Thymus (tissue), 11 donors: ENCODE data around the gene TCEAL8. TPM values are rescaled to one million over a fixed set of nuclear protein-coding genes. Genes with fewer than 3 reads are reported as not detected.
A peak's percentile ranks its signal among the peaks of the same experiment; 100 is the strongest.

ENCODE experiments used
- DNase-seq, 9 donors: peaks; one replicate each; pipeline ENCODE4 v3.0.0-alpha.2; 2013; ENCODE audit warnings: low spot score in 9 of 9, low read depth in 6 of 9, missing footprints in 1 of 9
- H3K27ac ChIP-seq, 2 donors: one replicate each; pipeline ENCODE4 v1.5.1; 2013; ENCODE audit warnings: control low read depth in 1 of 2, low read depth in 1 of 2, low read length in 1 of 2, mild to moderate bottlenecking in 1 of 2, moderate library complexity in 1 of 2
- H3K27me3 ChIP-seq, 2 donors: one replicate each; pipeline ENCODE4 v1.5.1; 2013; ENCODE audit warnings: low read length in 1 of 2; ENCODE audit not compliant: control insufficient read depth in 2 of 2, insufficient read depth in 1 of 2
- H3K36me3 ChIP-seq, 2 donors: one replicate each; pipeline ENCODE4 v1.5.1; 2013; ENCODE audit warnings: low read length in 1 of 2, mild to moderate bottlenecking in 1 of 2, moderate library complexity in 1 of 2; ENCODE audit not compliant: control insufficient read depth in 2 of 2, insufficient read depth in 2 of 2
- H3K4me1 ChIP-seq, 2 donors: one replicate each; pipeline ENCODE4 v1.5.1; 2013; ENCODE audit warnings: low read length in 2 of 2; ENCODE audit not compliant: control insufficient read depth in 2 of 2, insufficient read depth in 2 of 2
- H3K4me3 ChIP-seq, 2 donors: one replicate each; pipeline ENCODE4 v1.5.1; 2013; ENCODE audit warnings: low read length in 2 of 2, control low read depth in 1 of 2, mild to moderate bottlenecking in 1 of 2
- H3K9me3 ChIP-seq, 2 donors: one replicate each; pipeline ENCODE4 v1.5.1; 2013; ENCODE audit warnings: low read length in 1 of 2, mild to moderate bottlenecking in 1 of 2; ENCODE audit not compliant: control insufficient read depth in 2 of 2, insufficient read depth in 1 of 2
- WGBS: extraction: QIAGEN DNeasy Blood & Tissue Kit; methylation state at CpG from one replicate; pipeline ENCODE4 v1.1.7; 2013; 5-methylcytosine and 5-hydroxymethylcytosine counted together
- polyA plus RNA-seq: library from polyadenylated mRNA; stranded (reverse); fragments of 200-250 nt; gene quantifications from one replicate; pipeline ENCODE4 v1.2.3, GENCODE V29; 2013
- total RNA-seq: library from RNA; stranded (reverse); fragments of 120-200 nt; gene quantifications from one replicate; pipeline ENCODE4 v1.2.4, GENCODE V29; 2013
- donor health status: healthy.

The TCEAL8 gene
- total and polyA plus RNA-seq, 2 donors: 90.6 to 116 TPM

- no peak overlapping the region for H3K4me3 ChIP-seq
- H3K9me3 ChIP-seq: no peaks in the 10 kb centered on the region
- DNase-seq: no peak
- no peak overlapping the region for H3K27ac ChIP-seq
- no peaks in the 10 kb centered on the region for H3K27me3 ChIP-seq
- H3K4me1 ChIP-seq: peaks cover 0 to 6% of the 10 kb centered on the region in 2 donors
- H3K36me3 ChIP-seq: peaks cover 0 to 4% of the 10 kb centered on the region in 2 donors
Observed at GRCh38 chrX:103258275-103258674, 3.3 kb upstream of the TCEAL8 start.

GRCh38 chrX:103256651-103257050, 1.7 kb upstream of the TCEAL8 start:
- Histone ChIP-seq H3K4me1 (peaks cover 0 to 6% of the 10 kb centered on the region in 2 donors), H3K36me3 (peaks cover 2 to 4% of the 10 kb centered on the region in 2 donors), H3K4me3 (no peak overlapping the region), H3K9me3 (no peaks in the 10 kb centered on the region), H3K27me3 (no peaks in the 10 kb centered on the region), H3K27ac (no peak overlapping the region)
- DNase-seq: no peak

GRCh38 chrX:103254171-103254824, 657 bp downstream of the TCEAL8 start:
- H3K27ac ChIP-seq: peak overlapping the region; percentile 78 to 91
- H3K9me3 ChIP-seq: no peaks in the 10 kb centered on the region
- no peaks in the 10 kb centered on the region for H3K27me3 ChIP-seq
- WGBS: 2% methylated on average over 22 of the region's 22 CpGs
- peak overlapping the region; percentile 72 for H3K4me3 ChIP-seq
- peaks cover 2 to 4% of the 10 kb centered on the region in 2 donors for H3K36me3 ChIP-seq
- H3K4me1 ChIP-seq: peaks cover 0 to 6% of the 10 kb centered on the region in 2 donors
- peak in 7 of 9 donors; percentile 6 to 75 (median 41) for DNase-seq

- WGBS: 52% methylated on average over 8 of the region's 8 CpGs
- no peaks in the 10 kb centered on the region for H3K27me3 ChIP-seq
- peaks cover 2 to 4% of the 10 kb centered on the region in 2 donors for H3K36me3 ChIP-seq
- no peaks in the 10 kb centered on the region for H3K9me3 ChIP-seq
- peak overlapping the region in 1 of 2 donors; percentile 78 for H3K27ac ChIP-seq
- H3K4me1 ChIP-seq: peaks cover 0 to 6% of the 10 kb centered on the region in 2 donors
- H3K4me3 ChIP-seq: peak overlapping the region; percentile 72
- peak in 1 of 9 donors; percentile 3 for DNase-seq
Observed at GRCh38 chrX:103253608-103254007, 1.3 kb downstream of the TCEAL8 start.

- H3K4me3 ChIP-seq: no peak overlapping the region
- H3K27ac ChIP-seq: no peak overlapping the region
- DNase-seq: no peak
- no peaks in the 10 kb centered on the region for H3K9me3 ChIP-seq
- WGBS: 96% methylated on average over 5 of the region's 5 CpGs
- H3K27me3 ChIP-seq: no peaks in the 10 kb centered on the region
- peaks cover 2 to 4% of the 10 kb centered on the region in 2 donors for H3K36me3 ChIP-seq
- H3K4me1 ChIP-seq: peaks cover 0 to 6% of the 10 kb centered on the region in 2 donors
Observed at GRCh38 chrX:103250977-103251376, 4.0 kb downstream of the TCEAL8 start.

- Histone ChIP-seq H3K36me3 (peaks cover 2 to 4% of the 10 kb centered on the region in 2 donors), H3K9me3 (no peaks in the 10 kb centered on the region), H3K4me3 (no peak overlapping the region), H3K27me3 (no peaks in the 10 kb centered on the region), H3K4me1 (peaks cover 0 to 6% of the 10 kb centered on the region in 2 donors), H3K27ac (no peak overlapping the region)
- WGBS: 100% methylated on average over 1 of the region's 1 CpG
- DNase-seq: no peak
Observed at GRCh38 chrX:103249805-103250204, 5.2 kb downstream of the TCEAL8 start.

- Histone ChIP-seq H3K27me3 (no peaks in the 10 kb centered on the region), H3K27ac (no peak overlapping the region), H3K4me3 (no peak overlapping the region), H3K9me3 (no peaks in the 10 kb centered on the region), H3K4me1 (peaks cover 0 to under 1% of the 10 kb centered on the region in 2 donors), H3K36me3 (peaks cover 2 to 3% of the 10 kb centered on the region in 2 donors)
- peak in 5 of 9 donors; percentile 5 to 57 (median 15) for DNase-seq
Observed at GRCh38 chrX:103248553-103248952, 6.4 kb downstream of the TCEAL8 start.

GRCh38 chrX:103240155-103240554, 14.8 kb downstream of the TCEAL8 start:
- H3K36me3 ChIP-seq: no peaks in the 10 kb centered on the region
- no peak for DNase-seq
- no peak overlapping the region for H3K27ac ChIP-seq
- no peaks in the 10 kb centered on the region for H3K27me3 ChIP-seq
- H3K4me3 ChIP-seq: no peak overlapping the region
- H3K4me1 ChIP-seq: no peaks in the 10 kb centered on the region
- no peaks in the 10 kb centered on the region for H3K9me3 ChIP-seq

GRCh38 chrX:103236296-103236695, 18.7 kb downstream of the TCEAL8 start:
- Histone ChIP-seq H3K4me3 (no peak overlapping the region), H3K9me3 (no peaks in the 10 kb centered on the region), H3K27me3 (no peaks in the 10 kb centered on the region), H3K27ac (no peak overlapping the region), H3K4me1 (no peaks in the 10 kb centered on the region), H3K36me3 (no peaks in the 10 kb centered on the region)
- DNase-seq: no peak
- WGBS: 100% methylated on average over 1 of the region's 1 CpG
